CD8-positive, alpha-beta memory T cell (primary cell): ENCODE data around the gene KRTAP10-4. TPM values are rescaled to one million over a fixed set of nuclear protein-coding genes. Genes with fewer than 3 reads are reported as not detected.

Source experiments
- CTCF ChIA-PET: fragments of 350-600 bp; sonication (Branson Sonifier 250); formaldehyde crosslinking; loops from one replicate; lab custom pipeline; 2021; ENCODE audit warnings: antibody characterized with exemption; lab: Charles Lee
- POLR2A ChIA-PET: fragments of 350-600 bp; sonication (Branson Sonifier 250); formaldehyde crosslinking; loops from one replicate; lab custom pipeline; 2021; ENCODE audit warnings: antibody characterized with exemption; lab: Charles Lee
- DNase-seq, 5 donors: peaks; one replicate each; pipeline versions ENCODE4 v3.0.0 to v3.0.0-alpha.2; 2020 to 2022; ENCODE audit warnings: mixed read lengths in 1 of 5
- H3K27ac ChIP-seq: one replicate; pipeline ENCODE4 v1.7.0; 2013; ENCODE audit warnings: low read depth, mild to moderate bottlenecking, low read length, moderate library complexity
- H3K27me3 ChIP-seq: 2 replicates; pipeline ENCODE4 v1.7.0; 2013; ENCODE audit warnings: low read length, mild to moderate bottlenecking; ENCODE audit not compliant: insufficient read depth, poor library complexity, severe bottlenecking
- H3K36me3 ChIP-seq: 2 replicates; pipeline ENCODE4 v1.7.0; 2013; ENCODE audit warnings: mild to moderate bottlenecking, low read length, moderate library complexity; ENCODE audit not compliant: insufficient read depth
- H3K4me1 ChIP-seq: 2 replicates; pipeline ENCODE4 v1.7.0; 2013; ENCODE audit warnings: mild to moderate bottlenecking, low read length, moderate library complexity; ENCODE audit not compliant: insufficient read depth
- H3K4me3 ChIP-seq: 2 replicates; pipeline ENCODE4 v1.7.0; 2013; ENCODE audit warnings: mild to moderate bottlenecking, low read length
- H3K9me3 ChIP-seq: 2 replicates; pipeline ENCODE4 v1.7.0; 2013; ENCODE audit warnings: mild to moderate bottlenecking, low read length
- H3K27ac Mint-ChIP-seq, 8 donors: one replicate each; pipeline ENCODE4 v1.8.0; 2020 to 2021; ENCODE audit warnings: mixed read lengths in 8 of 8, mild to moderate bottlenecking in 6 of 8, inconsistent platforms in 3 of 8, moderate library complexity in 3 of 8
- H3K27me3 Mint-ChIP-seq, 2 donors: one replicate each; pipeline ENCODE4 v1.8.0; 2020 to 2021; ENCODE audit warnings: mixed read lengths in 2 of 2, mild to moderate bottlenecking in 1 of 2, moderate library complexity in 1 of 2
- H3K36me3 Mint-ChIP-seq, 3 donors: one replicate each; pipeline ENCODE4 v1.8.0; 2020 to 2021; ENCODE audit warnings: mixed read lengths in 3 of 3, inconsistent platforms in 1 of 3, mild to moderate bottlenecking in 1 of 3
- H3K4me1 Mint-ChIP-seq, 3 donors: one replicate each; pipeline ENCODE4 v1.8.0; 2020 to 2021; ENCODE audit warnings: mixed read lengths in 3 of 3, inconsistent platforms in 1 of 3, mild to moderate bottlenecking in 1 of 3
- H3K4me3 Mint-ChIP-seq, 7 donors: one replicate each; pipeline ENCODE4 v1.8.0; 2020 to 2021; ENCODE audit warnings: mixed read lengths in 7 of 7, mild to moderate bottlenecking in 6 of 7, moderate library complexity in 4 of 7, inconsistent platforms in 2 of 7
- H3K9me3 Mint-ChIP-seq, 5 donors: one replicate each; pipeline ENCODE4 v1.8.0; 2020 to 2022; ENCODE audit warnings: mixed read lengths in 5 of 5, mild to moderate bottlenecking in 3 of 5, moderate library complexity in 2 of 5, inconsistent platforms in 1 of 5
- polyA plus RNA-seq: library from polyadenylated mRNA; unstranded; fragments of 300-500 nt; fragmentation: Illumina TruSeq; gene quantifications from one replicate; pipeline ENCODE4 v1.2.3, GENCODE V29; 2021
- total RNA-seq, 2 experiments: library from RNA; stranded (reverse); gene quantifications; one replicate each; pipeline ENCODE4 v1.2.3, GENCODE V29; 2021

KRTAP10-4 gene
- total and polyA plus RNA-seq, 3 experiments from 2014 or later: not detected

DNA sequence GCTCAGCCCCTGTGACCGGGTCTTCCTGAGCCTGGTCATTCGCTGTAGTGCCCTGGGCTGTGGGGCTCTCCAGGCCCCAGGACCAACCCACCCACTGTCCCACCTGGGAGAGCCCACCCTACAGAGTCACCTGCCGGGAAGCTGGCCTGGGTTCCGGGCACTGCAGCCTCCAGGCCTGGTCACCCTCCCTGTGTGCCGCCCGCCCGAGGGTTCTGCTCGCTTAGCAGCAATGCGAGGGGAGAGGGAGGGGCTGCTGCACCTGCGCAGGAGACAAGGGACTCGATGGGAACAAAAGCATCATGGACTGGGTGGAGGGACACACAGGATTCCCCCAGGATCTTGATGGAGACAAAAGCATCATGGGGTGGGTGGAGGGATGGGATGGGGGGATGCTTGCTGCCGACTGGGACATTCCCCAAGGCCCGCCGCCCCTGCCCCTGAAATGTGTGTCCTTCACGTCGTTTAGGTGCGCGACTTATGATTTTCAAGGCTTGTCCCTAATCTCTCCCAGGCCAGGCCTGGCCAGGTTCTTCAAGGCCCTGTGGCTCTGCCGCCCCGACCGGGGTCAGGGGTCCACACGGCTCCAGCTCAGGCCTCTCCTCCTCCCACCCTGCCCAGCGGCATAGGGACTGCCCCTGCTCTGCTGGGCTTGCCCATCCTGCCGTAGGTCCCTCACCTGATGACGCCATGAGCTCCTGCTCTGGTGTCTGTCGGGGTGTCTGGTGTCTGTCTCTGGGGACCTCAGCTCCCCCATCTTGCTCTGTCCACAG, 40.0 kb downstream of the KRTAP10-4 start:
- CTCF ChIA-PET: no interaction called here

GRCh38 chr21:44614161-44614631, 40.7 kb downstream of the KRTAP10-4 start:
- Histone ChIP-seq H3K4me3 (no peak overlapping the region), H3K27ac (no peak overlapping the region), H3K27me3 (no peaks in the 10 kb centered on the region), H3K9me3 (peaks cover 4% of the 10 kb centered on the region), H3K36me3 (no peaks in the 10 kb centered on the region), H3K4me1 (peaks cover 37% of the 10 kb centered on the region)
- no peak overlapping the region for H3K4me3 Mint-ChIP-seq
- peaks cover 0 to 2% of the 10 kb centered on the region in 2 donors for H3K27me3 Mint-ChIP-seq
- peaks cover 12 to 28% (median 24%) of the 10 kb centered on the region in 5 donors for H3K9me3 Mint-ChIP-seq
- DNase-seq: no peak
- H3K36me3 Mint-ChIP-seq: peaks cover 3 to 20% (median 6%) of the 10 kb centered on the region in 3 donors
- H3K27ac Mint-ChIP-seq: no peak overlapping the region
- CTCF ChIA-PET: no interaction called here
- POLR2A ChIA-PET: no interaction called here
- H3K4me1 Mint-ChIP-seq: peaks cover 29 to 42% (median 40%) of the 10 kb centered on the region in 3 donors

More for the DNA sequence above, 40.0 kb downstream of the KRTAP10-4 start:
- Histone ChIP-seq H3K27ac (no peak overlapping the region), H3K27me3 (no peaks in the 10 kb centered on the region), H3K9me3 (peaks cover 4% of the 10 kb centered on the region), H3K36me3 (no peaks in the 10 kb centered on the region), H3K4me3 (no peak overlapping the region), H3K4me1 (peaks cover 31% of the 10 kb centered on the region)
- H3K27ac Mint-ChIP-seq: no peak overlapping the region
- peaks cover 15 to 28% (median 24%) of the 10 kb centered on the region in 5 donors for H3K9me3 Mint-ChIP-seq
- H3K4me3 Mint-ChIP-seq: no peak overlapping the region
- H3K36me3 Mint-ChIP-seq: peaks cover 2 to 20% (median 3%) of the 10 kb centered on the region in 3 donors
- POLR2A ChIA-PET: no interaction called here
- H3K27me3 Mint-ChIP-seq: peaks cover 0 to 2% of the 10 kb centered on the region in 2 donors
- H3K4me1 Mint-ChIP-seq: peaks cover 23 to 36% (median 34%) of the 10 kb centered on the region in 3 donors
- DNase-seq: no peak

DNA sequence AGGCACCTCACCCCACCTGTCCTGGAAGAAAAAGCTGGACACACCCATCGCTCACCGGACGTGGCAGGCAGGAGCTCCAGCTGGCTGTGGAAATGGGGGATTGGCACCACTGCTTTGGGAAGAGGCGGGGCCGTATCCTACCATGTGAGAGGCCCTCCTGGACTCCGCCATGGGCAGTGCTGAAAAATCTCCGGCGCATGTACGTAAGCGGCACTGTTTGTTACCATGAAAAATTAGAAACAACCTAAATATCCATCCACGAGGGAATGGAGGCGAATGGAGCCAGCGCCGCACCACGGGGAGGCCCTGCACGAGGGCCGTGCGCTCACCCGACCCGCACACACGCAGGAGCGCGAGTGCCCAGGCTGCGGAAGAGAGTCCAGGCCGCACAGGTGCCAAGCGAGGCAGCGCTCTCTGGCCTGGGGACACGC, 41.4 kb downstream of the KRTAP10-4 start:
- H3K27ac Mint-ChIP-seq: no peak overlapping the region

GRCh38 chr21:44615466-44615865, 41.9 kb downstream of the KRTAP10-4 start:
- Mint-ChIP-seq H3K9me3 (peaks cover 13 to 27% (median 25%) of the 10 kb centered on the region in 5 donors), H3K4me1 (peaks cover 40 to 55% (median 51%) of the 10 kb centered on the region in 3 donors), H3K27ac (peak overlapping the region in 2 of 8 donors; percentile 17 to 75), H3K27me3 (peaks cover 0 to 2% of the 10 kb centered on the region in 2 donors), H3K4me3 (no peak overlapping the region), H3K36me3 (peaks cover 9 to 24% (median 16%) of the 10 kb centered on the region in 3 donors)
- no peak overlapping the region for H3K27ac ChIP-seq
- peaks cover 47% of the 10 kb centered on the region for H3K4me1 ChIP-seq
- H3K36me3 ChIP-seq: no peaks in the 10 kb centered on the region
- DNase-seq: no peak
- ChIA-PET POLR2A (no interaction called here), CTCF (no interaction called here)
- peaks cover 4% of the 10 kb centered on the region for H3K9me3 ChIP-seq
- no peak overlapping the region for H3K4me3 ChIP-seq
- no peaks in the 10 kb centered on the region for H3K27me3 ChIP-seq

More for the DNA sequence above, 41.4 kb downstream of the KRTAP10-4 start:
- ChIA-PET POLR2A (no interaction called here), CTCF (no interaction called here)
- DNase-seq: no peak
- Histone ChIP-seq H3K4me1 (peaks cover 45% of the 10 kb centered on the region), H3K27me3 (no peaks in the 10 kb centered on the region), H3K27ac (no peak overlapping the region), H3K9me3 (peaks cover 4% of the 10 kb centered on the region), H3K4me3 (no peak overlapping the region), H3K36me3 (no peaks in the 10 kb centered on the region)
- Mint-ChIP-seq H3K27me3 (peaks cover 0 to 2% of the 10 kb centered on the region in 2 donors), H3K4me1 (peaks cover 37 to 50% (median 48%) of the 10 kb centered on the region in 3 donors), H3K9me3 (peaks cover 11 to 28% (median 24%) of the 10 kb centered on the region in 5 donors), H3K4me3 (no peak overlapping the region), H3K36me3 (peaks cover 8 to 20% (median 13%) of the 10 kb centered on the region in 3 donors)

DNA sequence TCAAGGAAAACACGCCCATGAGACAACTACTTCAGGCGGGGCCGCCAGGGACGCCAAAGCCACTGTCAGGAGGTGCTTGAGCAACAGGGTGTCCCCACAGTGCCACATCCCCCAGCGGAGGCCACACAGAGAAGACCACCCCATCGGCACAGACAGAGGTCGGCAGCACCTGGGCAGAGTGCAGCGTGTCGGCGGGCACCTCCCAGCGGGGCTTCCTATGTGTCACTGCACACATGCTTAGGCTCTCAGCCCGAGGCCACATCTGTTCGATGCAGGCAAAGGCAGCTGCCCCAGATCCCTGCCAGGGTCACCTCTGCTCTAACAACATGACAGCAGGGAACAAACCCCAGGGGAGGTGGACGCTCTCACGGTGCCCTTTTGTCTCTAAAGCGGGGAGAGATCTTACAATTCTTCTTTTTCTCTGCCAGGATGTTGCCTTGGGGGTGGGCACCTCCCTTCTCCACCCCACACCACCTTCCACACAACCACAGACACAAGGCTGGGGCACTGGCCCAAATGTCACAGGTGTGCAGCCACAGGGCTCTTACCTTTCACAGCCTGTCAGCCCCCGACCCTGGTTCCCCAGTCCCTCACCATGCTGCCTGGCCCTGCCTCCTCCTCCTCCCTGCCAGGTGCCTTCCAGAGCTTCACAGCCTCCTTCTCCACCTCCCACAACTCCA, 42.5 kb downstream of the KRTAP10-4 start:
- peak in 1 of 5 donors; percentile 18 for DNase-seq
- peak overlapping the region in 1 of 7 donors; percentile 72 for H3K4me3 Mint-ChIP-seq
- peaks cover 47% of the 10 kb centered on the region for H3K4me1 ChIP-seq
- H3K27me3 ChIP-seq: no peaks in the 10 kb centered on the region
- peaks cover 0 to 2% of the 10 kb centered on the region in 2 donors for H3K27me3 Mint-ChIP-seq
- peaks cover 10 to 26% (median 20%) of the 10 kb centered on the region in 3 donors for H3K36me3 Mint-ChIP-seq
- POLR2A ChIA-PET: no interaction called here
- CTCF ChIA-PET: no interaction called here
- peaks cover 4% of the 10 kb centered on the region for H3K9me3 ChIP-seq
- H3K27ac Mint-ChIP-seq: peak overlapping the region in 5 of 8 donors; percentile 17 to 75 (median 45)
- H3K4me1 Mint-ChIP-seq: peaks cover 42 to 59% (median 54%) of the 10 kb centered on the region in 3 donors
- no peak overlapping the region for H3K4me3 ChIP-seq
- peaks cover 18 to 29% (median 26%) of the 10 kb centered on the region in 5 donors for H3K9me3 Mint-ChIP-seq
- no peak overlapping the region for H3K27ac ChIP-seq
- no peaks in the 10 kb centered on the region for H3K36me3 ChIP-seq

- H3K4me3 ChIP-seq: no peak overlapping the region
- ChIA-PET CTCF (no interaction called here), POLR2A (no interaction called here)
- Mint-ChIP-seq H3K27ac (peak overlapping the region in 2 of 8 donors; percentile 24 to 66), H3K9me3 (peaks cover 18 to 26% (median 22%) of the 10 kb centered on the region in 5 donors), H3K36me3 (peaks cover 10 to 22% (median 17%) of the 10 kb centered on the region in 3 donors), H3K27me3 (peaks cover 0 to 2% of the 10 kb centered on the region in 2 donors), H3K4me3 (no peak overlapping the region), H3K4me1 (peaks cover 42 to 59% (median 54%) of the 10 kb centered on the region in 3 donors)
- DNase-seq: no peak
- no peaks in the 10 kb centered on the region for H3K27me3 ChIP-seq
- peaks cover 3% of the 10 kb centered on the region for H3K9me3 ChIP-seq
- H3K36me3 ChIP-seq: no peaks in the 10 kb centered on the region
- H3K27ac ChIP-seq: no peak overlapping the region
- peaks cover 47% of the 10 kb centered on the region for H3K4me1 ChIP-seq
These were observed 43.0 kb downstream of the KRTAP10-4 start for GRCh38 chr21:44616591-44616926.

- Mint-ChIP-seq H3K9me3 (peaks cover 18 to 27% (median 24%) of the 10 kb centered on the region in 5 donors), H3K4me3 (peak overlapping the region in 2 of 7 donors; percentile 20 to 78), H3K27me3 (peaks cover 0 to 2% of the 10 kb centered on the region in 2 donors), H3K36me3 (peaks cover 10 to 25% (median 17%) of the 10 kb centered on the region in 3 donors), H3K27ac (peak overlapping the region in 5 of 8 donors; percentile 33 to 83 (median 39)), H3K4me1 (peaks cover 42 to 59% (median 54%) of the 10 kb centered on the region in 3 donors)
- Histone ChIP-seq H3K4me1 (peaks cover 47% of the 10 kb centered on the region), H3K36me3 (no peaks in the 10 kb centered on the region), H3K27ac (no peak overlapping the region), H3K9me3 (no peaks in the 10 kb centered on the region), H3K4me3 (no peak overlapping the region), H3K27me3 (no peaks in the 10 kb centered on the region)
- ChIA-PET POLR2A (no interaction called here), CTCF (interaction anchor here (3.1 kb wide), 1 partner anchor 107 kb away, joined by 14 read pairs; no protein-coding TSS in a partner anchor)
- DNase-seq: no peak
These were observed 43.6 kb downstream of the KRTAP10-4 start for GRCh38 chr21:44617071-44617501.
